Progenitor cell of endocrine pancreas (in vitro differentiated cells): ENCODE results near the gene ORC4. TPM values are rescaled to one million over a fixed set of nuclear protein-coding genes. Genes with fewer than 3 reads are reported as not detected.
A peak's percentile ranks its signal among the peaks of the same experiment; 100 is the strongest.

Source experiments
- DNase-seq: peaks from one replicate; pipeline ENCODE4 v3.0.0; 2021; ENCODE audit warnings: low spot score; ENCODE audit not compliant: unreplicated experiment
- H3K27ac Mint-ChIP-seq: 2 replicates; pipeline ENCODE4 v1.8.0; 2021; ENCODE audit warnings: mild to moderate bottlenecking, moderate library complexity, mixed read lengths
- H3K27me3 Mint-ChIP-seq: 2 replicates; pipeline ENCODE4 v1.8.0; 2021; ENCODE audit warnings: mixed read lengths
- H3K36me3 Mint-ChIP-seq: 2 replicates; pipeline ENCODE4 v1.8.0; 2022; ENCODE audit warnings: mixed read lengths; ENCODE audit not compliant: insufficient read depth
- H3K4me1 Mint-ChIP-seq: 2 replicates; pipeline ENCODE4 v1.8.0; 2021; ENCODE audit warnings: low read depth, mixed read lengths
- H3K4me3 Mint-ChIP-seq: 2 replicates; pipeline ENCODE4 v1.8.0; 2021; ENCODE audit warnings: low read depth, mild to moderate bottlenecking, moderate library complexity, mixed read lengths
- H3K9me3 Mint-ChIP-seq: 2 replicates; pipeline ENCODE4 v1.8.0; 2021; ENCODE audit warnings: low read depth, mixed read lengths
- total RNA-seq: library from RNA; stranded (reverse); gene quantifications from 2 replicates; pipeline ENCODE4 v1.2.1, GENCODE V29; 2021
- TF ChIP-seq, protein P1 (sequence below): fragments of 200-600 bp; sonication (generic); IDR thresholded peaks from one replicate; pipeline ENCODE4 v1.5.0; 2021; ENCODE audit warnings: antibody characterized with exemption, mild to moderate bottlenecking; ENCODE audit not compliant: unreplicated experiment

The ORC4 gene
- total RNA-seq, 1 donor from 2014 or later, result 77.1 TPM

DNA sequence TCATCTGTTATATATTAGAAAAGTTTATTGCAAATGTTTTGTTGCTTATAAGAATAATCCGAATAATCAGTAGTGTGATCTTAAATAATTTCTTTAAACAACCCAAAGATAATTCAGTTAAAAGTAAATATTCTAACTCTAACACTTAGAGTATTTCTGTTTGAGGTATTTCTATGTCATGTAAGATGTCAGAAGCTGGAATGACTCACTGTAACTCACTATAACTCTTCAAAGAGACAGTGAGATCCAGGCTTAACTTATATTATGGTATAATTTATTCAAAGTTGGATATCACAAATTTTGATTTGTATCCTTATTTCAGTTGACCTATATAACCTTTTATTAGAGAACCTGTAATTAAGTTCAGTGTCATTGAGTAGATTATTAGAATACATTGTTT, 7.3 kb upstream of the ORC4 start:
- DNase-seq, result no peak
- Mint-ChIP-seq H3K27ac (no peak overlapping the region), H3K4me1 (peaks cover 27% of the 10 kb centered on the region), H3K4me3 (no peak overlapping the region), H3K36me3 (no peaks in the 10 kb centered on the region), H3K27me3 (no peaks in the 10 kb centered on the region), H3K9me3 (no peaks in the 10 kb centered on the region)
- TF ChIP-seq, protein P1, sequence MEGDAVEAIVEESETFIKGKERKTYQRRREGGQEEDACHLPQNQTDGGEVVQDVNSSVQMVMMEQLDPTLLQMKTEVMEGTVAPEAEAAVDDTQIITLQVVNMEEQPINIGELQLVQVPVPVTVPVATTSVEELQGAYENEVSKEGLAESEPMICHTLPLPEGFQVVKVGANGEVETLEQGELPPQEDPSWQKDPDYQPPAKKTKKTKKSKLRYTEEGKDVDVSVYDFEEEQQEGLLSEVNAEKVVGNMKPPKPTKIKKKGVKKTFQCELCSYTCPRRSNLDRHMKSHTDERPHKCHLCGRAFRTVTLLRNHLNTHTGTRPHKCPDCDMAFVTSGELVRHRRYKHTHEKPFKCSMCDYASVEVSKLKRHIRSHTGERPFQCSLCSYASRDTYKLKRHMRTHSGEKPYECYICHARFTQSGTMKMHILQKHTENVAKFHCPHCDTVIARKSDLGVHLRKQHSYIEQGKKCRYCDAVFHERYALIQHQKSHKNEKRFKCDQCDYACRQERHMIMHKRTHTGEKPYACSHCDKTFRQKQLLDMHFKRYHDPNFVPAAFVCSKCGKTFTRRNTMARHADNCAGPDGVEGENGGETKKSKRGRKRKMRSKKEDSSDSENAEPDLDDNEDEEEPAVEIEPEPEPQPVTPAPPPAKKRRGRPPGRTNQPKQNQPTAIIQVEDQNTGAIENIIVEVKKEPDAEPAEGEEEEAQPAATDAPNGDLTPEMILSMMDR, result no peak

DNA sequence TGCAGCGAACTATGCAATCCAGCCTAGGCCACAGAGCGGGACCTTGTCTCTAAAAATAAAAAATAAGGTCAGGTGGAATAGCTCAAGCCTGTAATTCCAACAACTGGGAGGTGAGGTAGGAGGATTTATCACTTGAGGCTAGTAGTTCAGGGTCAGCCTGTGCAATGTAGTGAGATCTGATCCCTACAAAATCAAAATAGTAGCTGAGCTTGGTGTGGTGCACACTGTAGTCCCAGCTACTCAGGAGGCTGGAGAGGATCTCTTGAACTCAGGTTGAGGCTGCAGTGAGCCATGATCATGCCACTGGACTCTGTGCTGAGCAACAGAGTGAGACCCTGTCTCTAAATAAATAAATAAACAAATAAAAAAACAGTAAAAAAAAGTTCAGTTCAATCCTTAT, 6.0 kb upstream of the ORC4 start:
- H3K27me3 Mint-ChIP-seq, result no peaks in the 10 kb centered on the region
- TF ChIP-seq, protein P1, result no peak

DNA sequence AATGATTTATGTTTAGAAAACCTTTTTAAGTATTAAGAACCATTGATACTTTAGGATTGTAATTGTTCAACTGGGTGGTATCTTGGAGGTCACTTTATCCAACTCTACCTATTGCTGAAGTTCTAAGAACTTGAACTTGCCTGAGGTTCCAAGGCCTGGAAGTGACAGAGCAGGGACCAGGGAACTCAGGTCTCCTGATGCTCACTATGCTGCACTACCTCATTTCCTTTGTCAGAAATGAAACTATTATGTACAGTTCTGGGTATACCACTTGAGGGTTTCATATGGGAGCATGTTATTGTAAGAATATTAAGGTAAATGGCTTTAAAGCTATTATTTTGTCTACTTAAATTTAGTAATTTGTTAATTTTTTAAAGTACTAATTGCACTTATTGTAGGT, 3.3 kb upstream of the ORC4 start:
- no peaks in the 10 kb centered on the region for H3K36me3 Mint-ChIP-seq
- peak overlapping the region; percentile 8 for H3K4me3 Mint-ChIP-seq
- no peaks in the 10 kb centered on the region for H3K9me3 Mint-ChIP-seq
- H3K27ac Mint-ChIP-seq, result no peak overlapping the region
- no peaks in the 10 kb centered on the region for H3K27me3 Mint-ChIP-seq
- TF ChIP-seq, protein P1, result no peak
- peaks cover 28% of the 10 kb centered on the region for H3K4me1 Mint-ChIP-seq
- DNase-seq, result no peak

More for the DNA sequence above, 6.0 kb upstream of the ORC4 start:
- no peak for DNase-seq
- Mint-ChIP-seq H3K27ac (no peak overlapping the region), H3K9me3 (no peaks in the 10 kb centered on the region), H3K4me1 (peaks cover 27% of the 10 kb centered on the region), H3K36me3 (no peaks in the 10 kb centered on the region), H3K4me3 (no peak overlapping the region)

DNA sequence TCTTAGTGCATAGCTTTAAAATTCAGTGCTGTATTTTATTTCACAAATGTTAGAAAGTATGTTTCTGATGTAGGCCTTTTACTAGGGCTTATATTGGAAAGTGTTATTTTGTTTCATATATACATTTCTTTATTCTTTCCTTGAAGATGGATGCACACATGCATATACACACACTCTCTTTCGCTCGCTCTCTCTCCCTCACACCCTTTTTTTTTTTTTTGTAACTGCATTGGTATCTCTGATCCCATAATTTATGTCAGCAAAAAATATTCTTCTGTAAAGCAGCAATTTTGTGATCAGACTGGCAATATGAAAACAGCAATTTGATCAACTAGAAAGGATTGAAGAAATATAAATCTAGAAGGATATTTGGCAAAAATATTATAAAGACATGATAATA, 2.3 kb upstream of the ORC4 start:
- H3K27me3 Mint-ChIP-seq, result no peaks in the 10 kb centered on the region
- H3K36me3 Mint-ChIP-seq, result no peaks in the 10 kb centered on the region
- peaks cover 37% of the 10 kb centered on the region for H3K4me1 Mint-ChIP-seq
- H3K9me3 Mint-ChIP-seq, result no peaks in the 10 kb centered on the region
- TF ChIP-seq, protein P1, result no peak
- DNase-seq, result no peak
- no peak overlapping the region for H3K27ac Mint-ChIP-seq
- peak overlapping the region; percentile 99 for H3K4me3 Mint-ChIP-seq

DNA sequence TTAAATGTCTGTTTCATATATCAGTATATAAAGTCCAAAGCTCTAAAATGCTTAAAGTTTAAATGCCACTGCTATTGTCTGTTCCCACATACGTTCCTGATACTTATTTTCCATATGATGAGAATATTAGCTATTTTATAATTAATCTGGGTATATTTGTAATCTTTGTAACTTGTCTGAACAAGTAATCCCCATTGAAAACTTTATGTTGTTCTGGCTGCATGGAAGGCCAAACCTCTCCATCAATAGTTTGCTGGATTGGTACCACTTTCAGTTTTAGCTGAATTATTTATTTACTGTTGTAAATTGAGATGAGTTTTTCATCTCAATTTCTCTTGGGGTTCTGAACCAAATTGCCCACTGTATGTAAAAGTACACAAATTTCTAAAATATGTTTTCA, 1.8 kb upstream of the ORC4 start:
- peak overlapping the region; percentile 99 for H3K4me3 Mint-ChIP-seq
- DNase-seq, result no peak
- TF ChIP-seq, protein P1, result no peak
- H3K27ac Mint-ChIP-seq, result peak overlapping the region; percentile 99
- no peaks in the 10 kb centered on the region for H3K9me3 Mint-ChIP-seq
- peaks cover 40% of the 10 kb centered on the region for H3K4me1 Mint-ChIP-seq
- H3K36me3 Mint-ChIP-seq, result no peaks in the 10 kb centered on the region
- H3K27me3 Mint-ChIP-seq, result no peaks in the 10 kb centered on the region
